ENCODE results near the gene FREY1.

FREY1 gene

GRCh38 chr11:45906965-45907611 lies at the start of gene FREY1:
Gene FREY1, minus strand, starts transcription at chr11:45907271. Its CDS starts 26 bp downstream, at chr11:45907245.
- no peak for DNase-seq (ENCODE audit: low read depth)

GRCh38 chr11:45949992-45950407 lies 42.9 kb upstream of the FREY1 start:
- no peak for DNase-seq (ENCODE audit: low read depth)

- DNase-seq (ENCODE audit: low read depth), result no peak
These were observed 41.3 kb upstream of the FREY1 start for GRCh38 chr11:45948356-45948755.

- DNase-seq (ENCODE audit: low read depth), result no peak
These were observed 40.8 kb upstream of the FREY1 start for GRCh38 chr11:45947885-45948284.

- DNase-seq (ENCODE audit: low read depth), result no peak
These were observed 38.4 kb upstream of the FREY1 start for GRCh38 chr11:45945397-45945999.

GRCh38 chr11:45942381-45942780 lies 35.3 kb upstream of the FREY1 start:
- no peak for DNase-seq (ENCODE audit: low read depth)

GRCh38 chr11:45941285-45941684 lies 34.2 kb upstream of the FREY1 start:
- no peak for DNase-seq (ENCODE audit: low read depth)

- DNase-seq (ENCODE audit: low read depth), result no peak
These were observed 32.8 kb upstream of the FREY1 start for GRCh38 chr11:45939836-45940235.

GRCh38 chr11:45937916-45938315 lies 30.8 kb upstream of the FREY1 start:
- no peak for DNase-seq (ENCODE audit: low read depth)

GRCh38 chr11:45936511-45937054 lies 29.5 kb upstream of the FREY1 start:
- no peak for DNase-seq (ENCODE audit: low read depth)

GRCh38 chr11:45935349-45936064 lies 28.4 kb upstream of the FREY1 start:
- no peak for DNase-seq (ENCODE audit: low read depth)

- no peak for DNase-seq (ENCODE audit: low read depth)
These were observed 27.7 kb upstream of the FREY1 start for GRCh38 chr11:45934580-45935318.

GRCh38 chr11:45933846-45934579 lies 26.9 kb upstream of the FREY1 start:
- no peak for DNase-seq (ENCODE audit: low read depth)

GRCh38 chr11:45933131-45933831 lies 26.2 kb upstream of the FREY1 start:
- no peak for DNase-seq (ENCODE audit: low read depth)

- no peak for DNase-seq (ENCODE audit: low read depth)
These were observed 25.1 kb upstream of the FREY1 start for GRCh38 chr11:45932217-45932616.

GRCh38 chr11:45931739-45932138 lies 24.7 kb upstream of the FREY1 start:
- DNase-seq (ENCODE audit: low read depth), result no peak

GRCh38 chr11:45930951-45931570 lies 24.0 kb upstream of the FREY1 start:
- DNase-seq (ENCODE audit: low read depth), result no peak

GRCh38 chr11:45930031-45930794 lies 23.1 kb upstream of the FREY1 start:
- DNase-seq (ENCODE audit: low read depth), result no peak

GRCh38 chr11:45929486-45930030 lies 22.5 kb upstream of the FREY1 start:
- DNase-seq (ENCODE audit: low read depth), result no peak
